Stimulated activated CD4-positive, alpha-beta T cell treated with anti-CD3 and anti-CD28 coated beads, TNF-alpha, amount 100 ng/mL, for 4 hours (primary cell): ENCODE measurements around the gene APBA3.

Experiments
- DNase-seq, 3 experiments: peaks; one replicate each; pipeline ENCODE4 v3.0.0-alpha.2; 2020; ENCODE audit warnings: low read depth in 3 of 3

Gene APBA3

DNA sequence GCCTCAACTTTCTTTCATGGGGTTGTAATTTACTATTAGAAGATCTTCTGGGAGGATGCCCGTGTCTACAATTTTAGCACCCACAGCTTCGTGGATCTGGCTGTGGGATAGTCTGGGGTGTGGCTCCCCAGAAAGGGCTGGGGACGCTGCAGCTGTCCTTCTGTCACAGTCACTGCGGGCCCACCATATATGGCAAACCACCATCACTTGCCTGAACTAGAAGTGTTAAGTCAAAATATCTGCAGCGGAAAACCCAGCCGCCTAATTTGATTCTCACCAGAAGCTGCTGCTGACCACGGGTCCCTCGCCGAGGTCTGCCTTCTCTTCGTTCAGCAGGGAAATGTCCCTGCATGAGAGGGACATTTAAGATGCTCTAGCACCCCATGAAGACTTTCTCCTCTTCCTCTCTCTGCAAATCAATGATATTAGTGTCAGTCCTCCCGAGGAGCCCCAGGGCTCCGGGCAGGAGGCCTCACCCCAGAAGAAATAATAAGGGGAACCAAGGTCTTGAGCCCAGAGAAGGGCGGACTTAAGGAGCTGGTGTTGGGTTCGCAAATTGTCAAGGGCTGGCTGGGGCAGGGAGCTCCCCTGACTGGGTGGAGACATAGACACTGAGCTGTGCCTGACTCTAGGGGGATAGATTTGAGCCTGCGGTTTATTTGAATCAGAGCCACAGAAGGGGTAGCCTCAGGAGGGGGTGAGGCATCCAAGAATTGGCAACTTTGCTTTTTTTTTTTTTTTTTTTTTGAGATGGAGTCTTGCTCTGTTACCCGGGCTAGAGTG, 27.7 kb upstream of the APBA3 start:
- no peak for DNase-seq

DNA sequence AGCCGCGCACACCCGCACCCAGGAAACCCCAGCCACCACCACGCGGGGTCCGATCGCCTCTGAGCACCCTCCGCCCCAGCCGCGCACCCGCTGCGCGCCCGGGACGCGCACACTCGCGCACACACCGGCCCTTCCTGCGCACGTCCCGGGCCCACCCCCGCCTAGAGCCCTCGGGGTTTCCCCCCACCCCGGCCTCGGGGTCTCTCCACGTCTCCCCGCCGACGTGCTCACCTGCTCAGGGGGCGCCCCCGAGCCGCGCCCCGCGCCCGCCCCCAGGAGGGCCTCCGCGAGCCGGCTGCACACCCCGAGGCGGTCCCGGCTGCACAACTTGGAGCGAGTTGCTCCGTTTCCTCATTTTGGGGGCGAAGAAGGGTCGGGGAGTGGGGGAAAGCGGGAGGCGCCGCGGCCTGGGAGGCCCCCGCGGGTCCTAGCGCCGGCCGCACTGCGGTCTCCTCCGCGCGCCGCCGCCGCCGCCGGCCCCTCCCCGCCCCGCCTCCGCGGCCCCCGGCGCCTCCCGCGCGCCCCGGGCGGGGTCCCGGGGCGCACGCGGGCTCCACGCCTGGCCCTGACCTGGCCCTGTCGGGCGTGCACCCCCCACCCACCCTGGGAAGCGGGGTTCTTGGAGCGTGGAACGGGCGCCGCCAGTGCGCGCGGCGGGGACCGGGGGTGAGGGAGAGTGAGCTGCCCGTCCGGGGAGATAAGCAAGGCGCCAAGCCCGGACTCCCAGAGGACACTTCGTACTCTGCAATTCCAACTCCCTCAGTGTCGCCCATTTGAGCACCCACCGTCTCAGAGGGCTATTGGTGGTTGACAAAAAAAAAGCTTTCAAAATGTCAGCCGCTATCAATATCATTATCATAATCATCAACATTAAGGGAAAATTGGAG, 24.7 kb upstream of the APBA3 start, which contains the start of gene MATK:
TSS of gene MATK (minus strand) at position 444 of the 887 bp plus-strand sequence. CDS start 1,246 bp downstream, outside the sequence.
- DNase-seq, result peak in 2 of 3 experiments; percentile 27 to 32

DNA sequence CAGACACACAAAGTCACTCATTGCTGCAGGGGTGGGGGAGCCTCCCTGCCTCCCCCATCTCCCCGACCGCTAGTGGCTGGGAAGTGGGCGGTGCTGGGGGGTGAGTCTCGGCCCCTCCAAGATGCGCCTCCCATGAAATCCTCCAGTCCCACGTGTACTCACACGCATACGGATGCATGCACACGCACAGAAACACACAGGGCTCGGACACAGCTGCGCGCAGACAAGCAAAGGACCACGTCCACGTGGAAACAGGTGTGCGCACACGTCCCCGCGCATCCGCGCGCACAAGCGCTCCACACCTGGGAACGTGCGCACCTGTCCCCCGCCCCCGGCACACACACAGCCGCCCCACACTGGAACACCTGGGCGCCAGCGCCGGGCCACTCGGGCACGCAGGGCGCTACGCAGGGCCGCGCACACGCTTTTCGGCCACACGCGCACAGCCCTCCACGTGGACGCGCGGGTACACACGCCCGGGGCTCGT, 24.0 kb upstream of the APBA3 start:
- DNase-seq, result peak in 2 of 3 experiments; percentile 34 to 41

DNA sequence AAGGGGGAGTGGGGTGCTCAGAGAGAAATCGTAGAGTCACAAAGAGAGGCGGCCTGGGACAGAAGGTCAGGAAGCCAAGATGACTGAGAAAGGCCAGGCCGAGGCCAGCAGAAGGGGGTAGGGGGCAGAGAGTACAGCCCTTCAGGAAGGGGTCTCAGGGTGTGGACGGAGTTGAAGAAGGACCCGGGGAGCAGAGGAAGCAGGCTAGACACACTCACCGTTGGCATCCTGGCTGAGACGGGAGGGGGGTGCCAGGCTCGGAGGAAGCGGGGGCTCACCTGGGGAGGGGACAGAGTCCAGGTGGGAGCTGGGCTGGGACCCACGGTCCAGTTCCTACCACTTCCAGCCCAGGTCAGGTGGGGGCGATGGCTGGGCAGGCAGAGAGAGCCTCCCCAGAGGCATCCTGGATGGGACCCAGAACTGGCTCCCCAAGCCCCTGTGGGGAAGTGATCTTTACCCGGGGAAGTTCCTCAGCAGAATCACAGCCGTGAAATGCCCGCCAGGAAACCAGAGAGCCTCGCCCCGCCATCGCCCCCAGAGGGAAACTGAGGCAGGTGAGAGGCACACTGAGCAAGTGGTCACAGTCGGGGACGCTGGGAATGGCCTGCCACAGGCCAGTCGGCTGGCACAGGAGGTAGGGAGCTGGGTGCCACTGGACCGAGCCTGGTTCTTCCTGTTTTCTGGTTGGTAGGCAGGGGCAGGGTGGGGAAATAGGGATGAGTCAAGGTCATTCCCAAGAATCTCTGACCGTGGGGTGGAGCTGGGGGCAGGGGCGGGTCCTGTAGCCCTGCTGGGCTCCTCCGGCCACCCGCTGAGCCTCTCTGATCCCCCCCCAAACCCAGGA, 23.3 kb upstream of the APBA3 start:
- DNase-seq, result no peak

DNA sequence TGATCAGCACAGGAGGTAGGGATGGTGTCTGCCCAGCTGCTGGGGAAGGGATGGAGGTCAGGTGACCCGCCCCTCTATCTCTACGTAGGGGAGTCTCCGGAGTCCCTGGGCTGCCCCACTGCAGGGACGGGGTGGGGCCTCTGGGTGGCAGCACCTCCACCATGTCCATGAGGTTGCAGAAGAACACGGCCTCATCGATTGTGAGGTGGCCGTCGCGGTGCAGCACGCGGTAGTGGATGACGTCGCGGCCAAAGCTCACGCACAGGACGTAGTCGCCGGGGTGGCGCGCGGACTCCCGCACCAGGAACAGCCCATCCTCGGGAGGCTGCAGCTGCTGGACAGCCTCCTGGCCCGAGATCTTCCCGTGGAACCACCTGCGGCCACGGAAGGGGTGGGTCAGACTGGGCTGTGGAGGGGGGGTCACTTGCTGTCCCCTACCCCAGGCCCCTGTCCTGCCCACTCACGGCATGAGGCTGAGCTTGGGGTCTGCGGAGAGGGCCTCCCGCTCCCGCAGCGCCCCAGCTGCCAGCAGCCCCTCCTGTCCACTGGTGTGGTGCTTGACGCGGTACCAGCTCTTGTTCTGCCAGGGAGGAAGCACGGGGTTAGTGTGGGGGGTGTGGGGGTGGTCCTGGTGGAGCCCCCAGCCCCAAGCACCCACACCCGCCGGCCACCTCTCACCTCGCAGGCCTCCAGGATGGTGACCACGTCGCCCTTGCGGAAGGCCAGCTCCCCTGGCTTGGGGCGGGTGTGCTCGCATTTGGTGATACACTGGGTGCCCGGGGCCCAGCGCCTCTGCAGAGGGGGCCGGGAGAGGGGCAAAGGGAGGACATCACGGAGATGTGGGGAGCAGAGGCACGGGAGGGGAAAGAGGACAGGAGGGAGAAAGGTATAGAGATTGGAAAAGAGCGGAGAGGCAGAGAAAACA, 22.4 kb upstream of the APBA3 start:
- peak in 1 of 3 experiments; percentile 17 for DNase-seq

DNA sequence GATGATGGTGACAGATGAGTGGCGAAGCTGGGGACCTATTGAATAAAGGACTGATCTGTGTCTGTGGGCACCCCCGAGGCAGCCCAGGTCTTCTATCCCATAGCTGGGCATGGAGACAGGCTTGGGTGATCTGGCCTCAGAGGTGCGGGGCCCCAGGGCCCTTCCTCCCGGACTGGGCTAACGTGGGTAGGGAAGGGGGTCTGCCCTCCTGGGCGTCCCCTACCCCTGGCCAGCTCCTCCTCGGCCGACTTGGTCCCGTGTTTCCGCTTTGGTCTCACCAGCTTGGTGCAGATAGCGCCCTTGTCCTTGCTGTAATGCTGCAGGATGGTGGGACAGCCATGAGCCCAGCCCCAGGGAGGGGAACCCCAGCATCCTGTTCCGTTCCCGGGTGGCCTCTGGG, 21.4 kb upstream of the APBA3 start:
- no peak for DNase-seq

DNA sequence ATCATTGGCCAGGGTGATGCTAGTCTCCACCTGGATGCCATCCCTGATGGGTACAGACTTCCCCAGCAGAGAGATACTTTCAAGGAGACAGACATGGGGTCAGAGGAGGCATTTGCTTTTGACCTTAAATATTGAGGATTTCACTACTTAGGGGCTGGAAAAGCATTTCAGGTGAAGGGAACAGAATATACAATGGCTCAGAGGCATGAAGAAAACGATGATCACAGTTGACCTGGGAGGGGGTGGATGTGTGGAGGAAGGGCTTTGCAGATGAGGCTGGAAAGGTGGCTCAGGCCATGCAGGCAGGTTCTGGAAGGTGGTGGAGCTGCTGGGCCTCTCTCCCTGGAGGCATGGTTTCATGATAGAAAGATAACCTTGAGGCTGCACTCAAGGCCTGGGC, 20.8 kb upstream of the APBA3 start:
- DNase-seq, result no peak

DNA sequence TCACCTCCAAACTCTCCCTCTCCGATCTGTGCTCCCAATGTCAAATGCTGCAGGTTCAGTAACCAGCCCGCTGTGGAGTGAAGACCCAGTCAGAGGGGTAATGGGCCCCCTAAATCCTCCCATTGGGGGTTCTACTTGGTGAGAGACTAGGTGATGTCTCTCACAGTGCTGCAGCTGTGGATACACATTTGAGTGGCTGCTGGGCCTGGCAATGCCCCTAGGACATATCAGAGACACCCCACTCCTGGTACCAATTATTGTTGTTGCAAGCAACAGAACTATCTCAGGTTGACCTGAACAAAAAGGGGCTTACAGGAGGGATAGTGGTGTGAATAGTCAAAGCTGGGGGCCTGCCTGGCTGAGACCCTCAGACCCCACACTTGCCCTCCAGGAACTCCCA, 20.1 kb upstream of the APBA3 start:
- no peak for DNase-seq

DNA sequence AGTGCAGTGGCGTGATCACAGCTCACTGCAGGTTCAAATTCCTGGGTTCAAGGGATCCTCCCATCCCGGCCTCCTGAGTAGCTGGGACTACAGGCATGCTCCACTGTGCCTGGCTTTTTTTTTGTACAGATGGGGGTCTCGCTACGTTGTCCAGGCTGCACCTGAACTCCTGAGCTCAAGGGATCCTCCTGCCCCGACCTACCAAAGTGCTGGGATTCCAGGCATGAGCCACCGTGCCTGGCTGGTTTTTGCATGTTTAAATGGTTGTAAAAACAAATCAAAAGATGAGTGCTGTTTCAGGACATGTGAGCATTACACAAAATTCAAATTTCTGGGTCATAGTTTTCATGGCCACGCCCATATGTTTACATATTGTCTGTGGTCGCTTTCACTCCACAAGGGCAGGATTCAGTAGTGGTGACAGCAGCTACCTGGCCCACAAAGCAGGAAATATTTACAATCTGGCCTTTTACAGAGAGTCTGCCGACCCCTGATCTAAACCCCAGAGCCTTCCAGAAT, 19.4 kb upstream of the APBA3 start:
- no peak for DNase-seq

DNA sequence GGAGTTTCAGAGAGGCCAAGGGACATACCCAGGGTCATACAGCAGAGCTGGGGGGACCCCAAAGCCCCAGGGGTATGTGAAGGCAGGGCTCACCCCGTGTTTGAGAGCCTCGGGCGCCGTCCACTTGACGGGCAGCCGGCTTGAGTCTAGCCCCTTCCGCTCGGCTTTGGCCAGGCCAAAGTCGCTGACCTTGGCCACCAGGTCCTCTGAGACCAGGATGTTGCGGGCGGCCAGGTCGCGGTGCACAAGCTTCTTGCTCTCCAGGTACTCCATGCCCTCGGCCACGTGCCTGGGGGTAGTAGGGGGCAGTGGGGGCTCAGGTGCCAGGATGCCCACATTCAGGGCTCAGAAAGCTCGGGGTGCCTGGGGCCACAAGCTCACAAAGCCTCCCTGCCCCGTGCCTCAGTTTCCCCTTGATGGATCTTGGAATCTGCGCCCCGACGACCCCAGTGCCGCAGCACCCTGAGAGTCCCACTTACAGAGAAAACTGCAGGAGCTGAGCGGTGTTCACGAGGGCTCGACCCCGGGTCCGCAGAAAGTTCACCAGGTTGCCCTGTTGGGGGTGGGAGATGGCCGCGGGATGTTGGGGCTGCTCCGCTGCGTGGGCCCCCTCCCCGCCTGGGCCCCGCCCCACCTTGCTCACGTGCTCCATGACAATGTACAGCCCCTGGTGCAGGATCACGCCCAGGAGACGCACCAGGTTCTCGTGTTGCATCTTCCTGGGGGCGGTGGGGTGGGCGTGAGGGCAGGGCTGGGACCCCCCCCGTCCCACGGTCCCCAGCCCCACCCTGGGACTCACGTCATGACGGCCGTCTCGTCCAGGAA, 17.6 kb upstream of the APBA3 start:
- no peak for DNase-seq

DNA sequence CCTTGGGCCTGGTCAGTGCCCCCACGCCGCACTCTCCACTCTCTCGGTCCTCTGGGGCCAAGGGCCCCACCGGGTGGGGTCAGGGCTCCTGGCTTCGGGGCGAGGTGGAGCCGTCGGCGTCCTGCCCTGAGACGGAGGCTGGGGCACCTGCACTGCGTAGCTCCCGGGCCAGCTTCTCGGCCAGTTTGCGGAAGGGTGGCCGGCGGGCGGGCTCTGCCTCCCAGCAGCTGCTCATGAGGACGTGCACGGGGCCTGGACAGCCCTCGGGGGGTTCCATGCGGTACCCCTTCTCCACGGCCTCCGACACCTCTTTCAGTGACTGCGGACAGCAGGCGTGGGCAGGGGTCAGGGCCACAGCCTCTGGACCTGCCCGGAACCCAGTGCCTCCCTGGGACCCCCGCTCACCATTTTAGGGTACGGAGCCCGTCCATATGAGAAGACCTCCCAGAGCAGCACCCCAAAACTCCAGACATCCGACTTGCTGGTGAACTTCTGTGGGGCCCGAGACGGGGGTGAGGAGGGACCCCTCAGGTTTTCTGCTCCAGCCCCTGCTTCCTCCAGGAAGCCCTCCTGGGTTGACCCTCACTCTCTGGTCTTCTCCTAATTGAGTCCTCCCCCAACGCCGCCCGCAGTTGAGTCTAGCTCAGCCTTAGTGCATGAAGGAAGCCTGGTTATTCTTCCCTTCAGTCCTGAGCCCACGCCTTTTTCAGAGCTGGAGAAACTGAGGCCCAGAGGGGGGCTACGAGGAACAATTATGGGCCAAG, 16.8 kb upstream of the APBA3 start:
- no peak for DNase-seq

DNA sequence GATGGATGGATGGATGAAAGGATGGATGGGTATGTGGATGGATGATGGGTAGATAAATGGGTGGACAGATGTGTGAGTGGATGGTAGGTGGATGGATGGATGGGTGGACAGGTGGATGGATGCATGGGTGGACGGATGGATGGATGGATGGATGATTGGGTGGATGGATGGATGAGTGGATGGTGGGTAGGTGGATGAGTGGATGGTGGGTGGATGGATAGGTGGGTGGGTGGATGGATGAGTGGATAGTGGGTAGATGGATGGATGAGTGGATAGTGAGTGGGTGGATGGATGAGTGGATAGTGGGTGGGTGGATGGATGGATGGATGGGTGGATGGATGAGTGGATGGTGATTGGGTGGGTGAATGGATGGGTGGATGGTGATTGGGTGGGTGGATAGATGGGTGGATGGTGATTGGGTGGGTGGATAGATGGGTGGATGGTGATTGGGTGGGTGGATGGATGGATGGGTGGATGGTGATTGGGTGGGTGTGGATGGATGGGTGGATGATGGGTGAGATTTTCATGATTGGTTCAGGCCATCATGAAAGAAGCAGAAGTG, 15.1 kb upstream of the APBA3 start:
- DNase-seq, result no peak

DNA sequence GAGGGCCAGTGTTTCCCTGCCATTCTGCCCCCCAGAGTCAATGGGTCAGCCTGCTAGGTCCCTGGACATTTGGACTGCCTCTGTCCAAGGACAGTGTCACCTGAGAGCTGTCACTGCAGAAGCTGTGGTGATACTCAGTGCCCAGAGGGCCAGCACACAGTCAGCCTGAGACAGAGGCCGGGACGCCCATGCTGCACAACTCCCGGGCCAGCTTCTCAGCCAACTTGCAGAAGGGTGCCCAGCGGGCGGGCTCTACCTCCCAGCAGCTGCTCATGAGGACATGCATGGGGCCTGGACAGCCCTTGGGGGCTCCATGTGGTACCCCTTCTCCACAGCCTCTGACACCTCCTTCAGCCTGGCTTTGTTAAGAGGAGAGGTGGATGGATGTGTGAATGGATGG, 14.3 kb upstream of the APBA3 start:
- DNase-seq, result no peak

DNA sequence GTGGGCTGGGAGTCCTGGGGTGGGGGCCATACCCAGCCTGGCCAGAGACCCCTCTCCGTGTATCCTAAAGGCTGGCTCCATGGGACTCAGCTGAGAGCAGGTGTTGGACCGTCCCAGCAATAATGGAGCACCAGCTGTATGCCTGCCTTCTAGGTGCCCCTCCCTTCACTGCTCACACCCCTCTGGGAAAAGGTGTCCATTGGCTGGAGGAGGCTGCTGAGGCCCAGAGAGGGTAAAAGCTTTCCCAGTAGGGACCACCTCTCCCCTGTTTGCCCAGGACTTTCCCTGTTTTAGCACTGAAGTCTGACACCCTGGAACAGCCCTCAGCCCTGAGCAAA, 13.9 kb upstream of the APBA3 start:
- DNase-seq, result no peak

DNA sequence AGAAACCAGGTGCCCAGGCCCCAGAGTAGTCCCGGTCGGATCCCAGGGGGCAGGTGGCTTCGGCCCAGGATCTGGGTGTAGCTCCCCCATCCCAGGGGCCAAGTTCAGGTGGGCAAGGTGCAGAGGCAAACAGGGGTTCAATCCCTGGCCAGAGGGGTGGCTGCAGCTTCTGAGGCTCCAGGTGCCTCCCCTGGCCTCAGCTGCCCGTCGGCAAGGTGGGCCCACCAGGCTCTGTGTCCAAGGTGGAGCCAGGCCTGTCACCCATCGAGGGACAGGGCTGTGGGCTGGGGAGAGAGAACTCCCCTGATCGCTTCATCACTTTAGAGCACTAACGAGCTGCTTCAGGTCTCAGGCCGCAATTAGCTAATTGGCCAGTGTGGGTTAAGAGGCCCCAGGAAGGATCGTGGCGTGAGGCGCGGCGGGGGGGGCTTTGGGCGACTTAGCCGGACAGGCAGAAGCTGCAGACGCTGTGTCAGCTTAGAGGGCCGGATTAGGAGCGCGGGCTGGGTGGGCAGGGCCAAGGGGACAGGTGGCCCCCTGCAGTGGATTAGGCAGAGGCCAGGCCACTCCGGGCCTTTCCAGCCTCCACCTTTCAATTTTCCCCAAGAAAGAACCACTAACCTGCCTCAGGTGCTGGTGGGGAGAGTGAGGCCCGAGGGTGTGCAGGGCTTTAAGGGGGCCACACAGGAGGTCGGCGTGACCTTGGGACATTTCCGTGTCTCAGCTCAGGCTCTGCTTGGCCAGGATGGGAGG, 13.3 kb upstream of the APBA3 start:
- no peak for DNase-seq

DNA sequence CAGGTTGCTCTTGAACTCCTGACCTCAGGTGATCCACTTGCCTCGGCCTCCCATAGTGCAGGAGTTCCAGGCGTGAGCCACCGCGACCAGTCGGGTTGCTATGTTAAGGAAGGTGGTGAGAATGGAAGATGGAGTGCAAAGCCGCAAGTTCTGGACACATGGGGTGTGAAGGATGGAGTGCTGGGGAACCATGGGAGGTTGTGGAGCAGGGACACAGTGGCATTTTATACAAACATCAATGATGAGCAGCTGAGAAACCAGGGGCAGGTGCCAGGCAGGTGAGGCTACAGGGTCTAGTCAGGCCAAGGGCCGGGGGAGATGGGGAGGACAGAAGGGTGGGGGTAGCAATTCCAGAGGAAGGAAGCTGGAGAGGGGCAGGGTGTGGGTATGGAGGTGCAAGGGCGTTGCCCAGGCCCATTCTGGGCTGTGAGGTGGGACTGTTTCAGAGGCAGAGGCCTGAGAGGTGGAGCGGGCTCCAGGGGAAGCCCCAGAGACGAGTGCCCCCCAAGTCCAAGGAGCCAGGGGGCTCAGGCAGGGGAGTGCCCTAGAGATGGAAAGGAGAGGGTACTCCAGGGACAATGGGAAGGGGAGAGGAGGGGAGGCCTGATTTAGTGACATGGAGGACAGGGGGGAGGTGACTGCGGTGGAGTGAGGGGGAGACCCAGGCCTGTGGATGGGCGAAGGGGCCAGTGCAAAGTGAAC, 12.5 kb upstream of the APBA3 start:
- DNase-seq, result no peak

DNA sequence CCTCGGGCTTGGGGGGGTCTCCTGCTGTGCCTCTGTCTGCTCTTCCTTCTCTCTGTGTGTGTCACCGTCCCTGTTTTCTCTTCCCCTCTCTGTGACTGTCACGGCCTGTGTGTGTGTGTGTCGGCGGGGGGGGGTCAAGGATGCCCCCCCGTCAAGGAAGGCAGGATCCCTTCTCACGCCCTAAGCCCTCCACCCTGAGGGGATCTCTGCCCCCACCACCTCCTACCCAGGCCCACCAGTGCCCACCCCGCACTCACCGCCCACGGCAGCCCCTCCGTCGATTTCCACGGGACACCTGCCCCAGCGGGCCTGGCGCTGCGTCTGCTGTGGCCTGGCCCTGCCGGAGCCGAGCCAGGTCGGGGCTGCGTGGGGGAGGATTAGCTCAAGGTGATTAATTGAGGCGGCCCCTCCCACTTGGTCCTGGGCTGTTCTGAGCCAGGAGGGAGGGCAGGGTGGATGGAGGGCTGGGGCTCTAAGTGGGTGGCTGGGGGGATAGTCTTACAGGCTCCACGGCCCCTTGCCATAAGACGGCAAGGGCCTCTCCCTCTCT, 10.5 kb upstream of the APBA3 start, which contains the start of gene RAX2:
TSS of gene RAX2 (minus strand) at position 323 of the 550 bp plus-strand sequence. CDS start 486 bp downstream, outside the sequence.
- DNase-seq, result no peak
